ENCODE measurements around the gene NELFB. TPM values are rescaled to one million over a fixed set of nuclear protein-coding genes. Genes with fewer than 3 reads are reported as not detected.

The NELFB gene
- total and polyA plus RNA-seq, 4 donors = 4.7 to 24.6 (median 18.1) TPM

- TF ChIP-seq CTCF (IDR thresholded peaks at IDR 0.05; ENCODE audit: low read depth, low read length, missing input control) (no peak), RXRA (IDR thresholded peaks at IDR 0.05) (no peak), JUND (IDR thresholded peaks at IDR 0.05) (no peak), REST (IDR thresholded peaks at IDR 0.05) (no peak), HNF4G (IDR thresholded peaks at IDR 0.05) (no peak), ZBTB33 (IDR thresholded peaks at IDR 0.05) (no peak), RAD21 (IDR thresholded peaks at IDR 0.05) (no peak), TAF1 (conservative IDR thresholded peaks at IDR 0.05) (no peak), SP1 (IDR thresholded peaks at IDR 0.05) (no peak), EGR1 (IDR thresholded peaks at IDR 0.05; ENCODE audit: low read depth in 2 of 2) (no peak), HNF4A (conservative IDR thresholded peaks at IDR 0.05) (no peak)
- no peak for DNase-seq (ENCODE audit: low spot score)
- H3K4me1 ChIP-seq (ENCODE audit: control insufficient read depth in 4 of 4, insufficient read depth in 4 of 4, low read length in 3 of 4) = peaks cover 3 to 40% (median 13%) of the 10 kb centered on the region in 4 donors
- H3K36me3 ChIP-seq (ENCODE audit: control insufficient read depth in 4 of 4, insufficient read depth in 3 of 4, low read depth in 1 of 4, low read length in 3 of 4) = peaks cover 0 to 11% (median 3%) of the 10 kb centered on the region in 4 donors
- H3K4me3 ChIP-seq (ENCODE audit: low read depth in 1 of 3, low read length in 3 of 3) = no peak overlapping the region
- no peaks in the 10 kb centered on the region for H3K9me3 ChIP-seq (ENCODE audit: control insufficient read depth in 4 of 4, low read length in 3 of 4)
- H3K27me3 ChIP-seq (ENCODE audit: control insufficient read depth in 4 of 4, insufficient read depth in 4 of 4, low read length in 3 of 4) = no peaks in the 10 kb centered on the region
- no peak overlapping the region for H3K9ac ChIP-seq (ENCODE audit: low read depth in 1 of 2, low read length in 2 of 2)
- 87% methylated on average over 24 of the region's 24 CpGs for WGBS
- H3K27ac ChIP-seq (ENCODE audit: low read depth in 1 of 2, low read length in 2 of 2) = peak overlapping the region in 1 of 2 donors; percentile 85
Observed at GRCh38 chr9:137275588-137276472, 20.7 kb downstream of the NELFB start.

GRCh38 chr9:137276473-137277328 is 21.6 kb downstream of the NELFB start:
- peak overlapping the region in 1 of 3 donors; percentile 60 for H3K4me3 ChIP-seq (ENCODE audit: low read depth in 1 of 3, low read length in 3 of 3)
- 50% methylated on average over 30 of the region's 30 CpGs for WGBS
- TF ChIP-seq ATF3 (IDR thresholded peaks at IDR 0.05) = no peak
- TF ChIP-seq REST (IDR thresholded peaks at IDR 0.05) = no peak
- no peak for TF ChIP-seq RXRA (IDR thresholded peaks at IDR 0.05)
- no peak for TF ChIP-seq NR2F2 (IDR thresholded peaks at IDR 0.05)
- TF ChIP-seq SP1 (IDR thresholded peaks at IDR 0.05) = peak; percentile 16
- no peak for TF ChIP-seq EGR1 (IDR thresholded peaks at IDR 0.05; ENCODE audit: low read depth in 2 of 2)
- TF ChIP-seq HNF4A (conservative IDR thresholded peaks at IDR 0.05) = peak in 1 of 2 donors; percentile 38
- no peak for TF ChIP-seq TAF1 (conservative IDR thresholded peaks at IDR 0.05)
- no peaks in the 10 kb centered on the region for H3K9me3 ChIP-seq (ENCODE audit: control insufficient read depth in 4 of 4, low read length in 3 of 4)
- H3K9ac ChIP-seq (ENCODE audit: low read depth in 1 of 2, low read length in 2 of 2) = peak overlapping the region in 1 of 2 donors; percentile 47
- H3K27ac ChIP-seq (ENCODE audit: low read depth in 1 of 2, low read length in 2 of 2) = peak overlapping the region; percentile 85 to 93
- H3K36me3 ChIP-seq (ENCODE audit: control insufficient read depth in 4 of 4, insufficient read depth in 3 of 4, low read depth in 1 of 4, low read length in 3 of 4) = peaks cover 0 to 11% (median 3%) of the 10 kb centered on the region in 4 donors
- peak; percentile 61 for DNase-seq (ENCODE audit: low spot score)
- H3K4me1 ChIP-seq (ENCODE audit: control insufficient read depth in 4 of 4, insufficient read depth in 4 of 4, low read length in 3 of 4) = peaks cover 3 to 40% (median 13%) of the 10 kb centered on the region in 4 donors
- H3K27me3 ChIP-seq (ENCODE audit: control insufficient read depth in 4 of 4, insufficient read depth in 4 of 4, low read length in 3 of 4) = no peaks in the 10 kb centered on the region
